DMS79 (cell line): ENCODE results near the gene RABL6.
"Not testable (repeated sequence)": the region's sequence is repeated elsewhere in the genome, so short reads cannot be mapped to it uniquely, and the experiment has no call there.

Experiments
- DNase-seq: peaks from one replicate; lab custom pipeline; 2025; lab: John Stamatoyannopoulos, UW

The RABL6 gene

DNA sequence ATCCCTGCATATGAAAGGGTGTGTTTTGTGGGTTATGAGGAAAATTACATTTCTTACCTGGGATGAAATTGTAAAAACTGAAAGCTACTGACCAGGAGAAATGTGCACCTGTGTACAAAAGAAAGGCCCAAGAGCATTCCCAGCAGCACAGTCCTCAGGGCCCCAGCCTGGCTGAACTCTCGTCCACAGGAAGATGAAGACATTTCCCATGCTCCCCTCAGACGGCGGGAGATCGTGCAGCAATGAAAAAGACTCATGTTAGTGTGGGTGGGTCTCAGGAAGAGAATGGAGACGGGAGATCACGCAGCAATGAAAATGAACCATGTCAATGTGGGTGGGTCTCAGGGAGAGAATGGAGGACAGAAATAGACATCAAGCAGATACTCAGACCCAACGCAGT, 30.8 kb upstream of the RABL6 start:
- no peak for DNase-seq

DNA sequence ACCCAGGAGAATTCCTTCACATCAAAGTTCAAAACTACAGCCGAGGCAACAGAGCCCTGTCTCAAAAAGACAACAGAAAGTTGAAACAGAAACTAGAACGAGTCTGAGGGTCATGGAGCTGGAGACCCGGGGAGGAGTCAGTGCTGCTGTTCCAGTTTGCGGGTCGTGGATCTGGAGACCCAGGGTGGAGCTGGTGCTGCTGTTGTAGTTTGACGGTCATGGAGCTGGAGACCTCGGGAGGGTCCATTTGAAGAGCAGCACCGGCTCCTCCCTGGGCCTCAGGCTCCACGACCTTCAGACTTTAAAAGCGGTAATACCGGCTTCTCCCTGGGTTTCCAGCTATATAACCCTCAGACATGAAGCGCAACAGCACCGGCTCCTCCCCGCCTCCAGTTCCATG, 30.4 kb upstream of the RABL6 start:
- DNase-seq, result no peak

DNA sequence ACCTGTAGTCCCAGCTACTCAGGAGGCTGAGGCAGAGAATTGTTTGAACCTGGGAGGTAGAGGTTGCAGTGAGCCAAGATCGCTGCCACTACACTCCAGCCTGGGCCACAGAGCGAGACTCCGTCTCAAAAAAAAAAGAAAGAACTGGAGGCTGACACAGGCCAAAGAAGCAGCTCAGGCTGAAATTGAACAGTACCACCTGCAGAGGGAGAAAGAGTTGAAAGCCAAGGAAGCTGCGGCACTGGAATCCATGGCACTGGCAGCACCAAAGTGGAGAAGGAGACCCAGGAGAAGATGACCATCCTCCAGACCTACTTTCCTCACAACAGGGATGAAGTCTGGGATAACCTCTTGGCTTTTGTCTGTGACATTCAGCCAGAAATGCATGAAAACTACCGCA, 27.9 kb upstream of the RABL6 start:
- DNase-seq, result no peak

DNA sequence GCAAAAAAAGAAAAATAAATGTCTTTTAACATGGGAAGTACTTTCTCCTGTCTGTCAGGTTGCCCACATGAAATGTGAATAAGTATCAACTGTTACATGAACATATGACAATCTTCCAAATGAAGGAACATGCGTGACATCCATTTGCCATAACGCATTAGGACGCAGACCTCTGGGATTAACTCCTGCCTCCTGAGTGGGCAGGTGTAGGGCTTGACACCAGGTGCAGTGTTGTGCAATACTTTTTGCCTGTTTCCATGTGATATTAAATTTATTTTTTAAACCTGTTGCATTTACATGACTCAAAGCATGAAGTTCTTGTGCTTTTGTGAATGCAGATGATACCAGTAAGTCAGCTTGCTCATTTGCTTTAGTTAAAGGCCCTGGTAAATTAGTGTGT, 25.3 kb upstream of the RABL6 start:
- DNase-seq, result no peak

DNA sequence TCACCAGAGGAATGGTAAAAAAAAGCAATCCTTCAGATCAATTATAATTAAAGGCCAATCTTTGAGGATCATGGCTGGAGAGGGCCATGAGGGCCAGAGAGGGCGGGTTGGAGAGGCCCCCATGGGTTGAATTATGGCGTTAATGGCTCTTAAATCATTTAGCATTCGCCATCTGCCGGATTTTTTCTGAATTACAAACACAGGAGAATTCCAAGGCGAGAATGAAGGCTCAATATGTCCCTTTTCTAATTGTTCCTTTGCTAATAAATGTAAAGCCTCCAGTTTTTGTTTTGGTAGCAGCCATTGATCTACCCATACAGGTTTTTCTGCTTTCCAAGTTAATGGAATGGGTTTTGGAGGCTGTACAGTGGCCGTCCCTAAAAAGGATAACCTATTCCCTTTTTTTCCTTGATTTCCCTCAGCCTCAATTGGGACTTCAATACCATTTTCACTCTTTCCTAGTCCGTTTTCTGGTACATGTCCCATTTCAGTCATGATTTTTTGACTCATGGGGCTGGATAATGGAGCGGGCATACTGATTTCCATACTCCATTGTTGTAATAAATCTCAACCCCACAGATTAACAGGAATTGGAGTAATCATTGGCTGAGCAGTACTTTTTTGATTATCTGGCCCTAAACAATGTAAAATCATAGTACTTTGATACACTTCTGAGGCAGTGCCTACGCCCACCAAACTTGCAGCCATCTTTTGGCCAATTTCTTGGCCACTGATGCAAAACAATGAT, 23.3 kb upstream of the RABL6 start:
- DNase-seq, result no peak

DNA sequence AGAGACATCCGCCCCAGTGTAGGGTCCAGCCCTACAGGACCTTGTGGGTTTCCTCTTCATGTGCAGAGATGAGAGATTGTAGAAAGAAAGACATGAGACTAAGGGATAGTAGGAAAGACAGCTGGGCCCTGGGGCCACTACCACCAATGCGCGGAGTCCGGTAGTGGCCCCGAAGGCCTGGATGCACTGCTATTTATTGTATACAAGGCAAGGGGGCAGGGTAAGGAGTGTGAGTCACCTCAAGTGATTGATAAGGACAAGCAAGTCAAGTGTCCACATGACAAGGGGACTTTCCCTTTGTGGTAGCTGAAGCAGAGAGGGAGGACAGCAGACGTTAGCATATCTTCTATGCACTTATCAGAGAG, 22.8 kb upstream of the RABL6 start:
- no peak for DNase-seq

DNA sequence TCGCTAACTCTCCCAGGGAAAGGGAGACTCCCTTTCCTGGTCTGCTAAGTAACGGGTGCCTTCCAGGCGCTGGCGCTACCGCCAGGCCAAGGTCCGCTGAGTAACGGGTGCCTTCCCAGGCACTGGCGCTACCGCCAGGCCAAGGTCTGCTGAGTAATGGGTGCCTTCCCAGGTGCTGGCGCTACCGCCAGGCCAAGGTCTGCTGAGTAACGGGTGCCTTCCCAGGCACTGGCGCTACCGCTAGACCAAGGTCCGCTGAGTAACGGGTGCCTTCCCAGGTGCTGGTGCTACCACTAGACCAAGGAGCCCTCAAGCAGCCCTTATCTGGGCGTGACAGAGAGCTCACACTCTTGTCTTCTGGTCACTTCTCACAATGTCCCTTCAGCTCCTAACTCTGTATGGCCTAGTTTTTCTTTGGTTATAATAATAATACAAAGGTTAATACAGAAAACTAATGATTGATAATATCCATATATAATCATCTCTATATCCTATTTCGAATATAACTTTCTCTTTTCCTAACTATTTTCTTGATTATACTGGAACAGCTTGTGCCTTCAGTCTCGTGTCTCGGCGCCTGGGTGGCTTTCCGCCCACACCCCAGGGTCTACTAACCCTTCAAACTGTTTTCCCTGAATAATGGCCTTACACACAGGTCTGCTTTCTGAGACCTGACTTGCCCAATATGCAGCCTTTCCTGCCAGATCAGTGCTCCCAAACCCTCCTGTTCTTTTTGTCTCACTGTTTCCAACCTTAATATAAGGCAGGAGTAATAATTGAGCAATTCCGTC, 22.0 kb upstream of the RABL6 start:
- not testable (repeated sequence) for DNase-seq

DNA sequence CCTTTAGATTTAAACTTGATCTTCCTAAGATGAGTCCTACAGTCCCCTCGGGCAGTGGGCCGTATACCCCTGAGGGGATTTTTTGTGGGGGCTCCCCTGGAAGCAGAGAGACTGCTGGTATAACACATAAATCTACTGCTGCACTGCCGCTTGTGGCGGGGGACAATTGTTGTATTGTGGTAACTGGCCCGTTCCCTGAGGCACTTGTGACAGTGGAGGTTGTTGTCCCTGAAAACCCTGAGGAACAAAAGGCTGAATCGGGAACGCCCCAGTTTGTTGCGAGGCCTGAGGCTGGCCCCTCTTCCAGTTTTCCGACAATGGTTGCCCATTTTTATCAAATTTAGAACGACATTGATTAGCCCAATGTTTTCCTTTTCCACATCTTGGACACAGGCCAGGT, 21.3 kb upstream of the RABL6 start:
- no peak for DNase-seq

DNA sequence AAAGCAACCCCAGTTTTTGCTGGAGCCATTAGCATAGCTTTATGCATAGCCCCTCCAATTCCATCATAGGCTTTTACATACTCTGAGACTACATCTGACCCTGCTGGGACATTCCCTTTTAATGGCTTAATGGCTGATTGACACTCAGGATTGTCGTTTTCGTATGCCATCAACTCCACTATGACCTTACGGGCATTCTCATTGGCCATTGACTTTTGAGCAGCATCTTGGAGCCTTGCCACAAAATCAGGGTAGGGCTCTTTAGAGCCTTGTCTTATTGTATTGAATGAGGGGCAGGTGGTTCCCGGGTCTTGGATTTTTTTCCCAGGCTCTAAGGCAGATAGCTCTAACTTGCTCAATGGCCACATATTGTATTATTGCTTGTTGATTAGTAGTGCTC, 20.8 kb upstream of the RABL6 start:
- DNase-seq, result peak; percentile 59

DNA sequence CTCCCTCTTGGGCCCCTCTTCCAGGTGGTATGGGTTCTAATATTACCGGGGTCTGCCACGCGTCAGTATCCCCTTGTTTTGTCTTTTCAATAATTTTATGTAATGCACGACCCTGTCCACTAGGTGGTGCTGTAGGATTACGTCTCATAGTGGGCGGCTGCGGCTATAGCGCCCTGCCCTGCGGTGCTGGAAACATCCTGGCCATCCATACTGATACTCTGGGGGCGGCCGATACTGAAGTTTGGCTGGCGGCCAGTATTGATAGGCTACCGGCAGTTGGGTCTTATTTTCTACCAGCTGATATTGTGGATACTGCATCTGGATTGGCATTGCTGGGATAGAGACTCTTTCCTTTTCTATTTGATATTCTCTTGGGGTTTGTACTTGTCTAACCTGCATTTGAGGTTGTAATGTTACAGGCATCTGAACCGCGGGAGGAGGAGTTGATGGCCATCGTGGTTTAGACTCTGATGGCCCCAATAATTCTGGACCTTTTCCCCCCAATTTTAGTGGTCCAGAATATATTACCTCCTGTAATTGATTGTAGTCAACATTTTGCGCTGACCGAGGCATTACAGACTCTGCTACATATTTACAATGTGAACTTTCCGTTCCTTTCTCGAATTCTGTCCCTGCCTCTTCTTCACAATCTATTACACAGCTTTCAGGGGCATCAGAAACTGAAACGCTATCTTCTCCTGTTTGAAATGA, 19.9 kb upstream of the RABL6 start:
- peak; percentile 56 for DNase-seq

DNA sequence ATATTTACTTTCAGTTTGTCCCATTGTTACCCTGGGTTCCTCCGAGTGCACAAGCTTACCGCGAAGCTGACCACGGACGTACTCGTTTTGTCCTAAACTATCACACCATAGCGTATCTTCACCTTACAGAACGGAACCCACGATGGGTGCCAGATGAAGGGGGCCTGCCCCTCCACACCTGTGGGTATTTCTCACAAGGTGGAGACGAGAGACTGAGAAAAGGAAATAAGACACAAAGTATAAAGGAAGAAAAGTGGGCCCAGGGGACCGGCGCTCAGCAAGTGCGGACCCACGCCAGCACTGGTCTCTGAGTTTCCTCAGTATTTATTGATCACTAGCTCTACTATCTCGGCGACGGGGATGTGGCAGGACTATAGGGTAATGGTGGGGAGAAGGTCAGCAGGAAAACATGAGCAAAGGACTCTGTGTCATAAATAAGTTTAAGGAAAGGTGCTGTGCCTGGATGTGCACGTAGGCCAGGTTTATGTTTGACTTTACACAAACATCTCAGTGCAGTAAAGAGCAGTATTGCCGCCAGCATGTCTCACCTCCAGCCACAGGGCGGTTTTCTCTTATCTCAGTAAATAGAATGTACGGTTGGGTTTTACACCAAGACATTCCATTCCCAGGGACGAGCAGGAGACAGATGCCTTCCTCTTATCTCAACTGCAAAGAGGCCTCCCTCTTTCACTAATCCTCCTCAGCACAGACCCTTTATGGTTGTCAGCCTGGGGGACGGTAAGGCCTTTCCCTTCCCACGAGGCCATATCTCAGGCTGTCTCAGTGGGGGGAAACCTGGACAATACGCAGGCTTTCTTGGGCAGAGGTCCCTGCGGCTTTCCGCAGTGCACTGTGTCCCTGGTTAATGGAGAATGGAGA, 18.9 kb upstream of the RABL6 start:
- not testable (repeated sequence) for DNase-seq

DNA sequence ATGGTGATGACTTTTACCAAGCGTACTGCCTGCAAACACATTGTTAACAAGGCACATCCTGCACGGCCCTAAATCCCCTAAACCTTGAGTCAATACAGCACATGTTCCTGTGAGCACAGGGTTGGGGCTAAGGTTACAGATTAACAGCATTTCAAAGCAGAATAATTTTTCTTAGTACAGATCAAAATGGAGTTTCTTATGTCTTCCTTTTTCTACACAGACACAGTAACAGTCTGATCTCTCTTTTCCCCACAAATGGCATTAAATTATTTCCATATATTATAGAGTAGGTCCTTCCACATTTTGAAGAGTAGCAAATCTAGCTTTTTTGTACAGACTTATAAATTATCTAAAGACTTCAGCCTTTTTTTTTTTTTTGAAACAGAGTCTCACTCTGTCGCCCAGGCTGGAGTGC, 18.2 kb upstream of the RABL6 start:
- no peak for DNase-seq

DNA sequence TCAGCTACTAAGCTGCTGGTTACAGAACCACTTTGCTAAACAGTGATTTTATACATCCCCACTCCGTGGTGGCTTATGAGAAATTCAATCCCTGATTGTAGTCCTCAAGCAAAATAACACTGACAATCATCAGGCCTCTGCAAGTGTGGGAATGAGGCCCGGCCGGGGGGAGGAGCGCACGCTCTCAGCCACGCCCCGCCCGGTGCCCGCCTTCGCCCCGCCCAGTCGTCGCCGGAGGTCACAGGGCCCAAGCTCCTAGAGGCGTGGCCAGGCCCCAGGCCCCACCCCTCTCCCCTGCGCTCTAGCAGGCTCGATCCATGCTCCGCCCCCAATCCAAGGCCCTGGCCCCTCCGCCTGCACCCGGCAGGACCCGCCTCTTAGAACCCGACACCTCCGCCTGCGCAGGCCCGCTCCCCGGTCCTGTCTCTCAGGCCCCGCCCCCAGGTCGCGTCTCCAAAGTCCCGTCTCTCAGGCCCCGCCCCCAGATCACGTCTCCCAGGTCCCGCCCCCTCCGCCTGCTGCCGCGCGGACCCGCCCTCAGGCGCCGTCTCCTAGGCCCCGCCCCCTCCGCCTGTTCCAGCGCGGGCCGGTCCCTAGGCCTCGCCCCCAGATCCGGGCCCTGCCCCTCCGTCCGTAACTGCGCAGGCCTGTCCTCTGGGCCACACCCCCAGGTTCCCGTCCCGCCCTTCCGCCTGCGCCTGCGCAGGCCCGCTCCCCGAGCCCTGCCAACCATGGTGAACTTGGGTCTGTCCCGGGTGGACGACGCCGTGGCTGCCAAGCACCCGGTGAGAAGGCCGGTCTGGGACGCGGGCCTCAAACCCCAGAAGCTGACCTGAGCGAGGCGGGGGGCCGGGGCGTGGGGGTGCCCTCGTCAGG, 16.9 kb upstream of the RABL6 start, which contains the start of gene TMEM141:
Gene TMEM141, plus strand, starts transcription at position 705 of the 876 bp plus-strand sequence. Its CDS starts 27 bp downstream, at position 732.
- DNase-seq, result peak; percentile 98

DNA sequence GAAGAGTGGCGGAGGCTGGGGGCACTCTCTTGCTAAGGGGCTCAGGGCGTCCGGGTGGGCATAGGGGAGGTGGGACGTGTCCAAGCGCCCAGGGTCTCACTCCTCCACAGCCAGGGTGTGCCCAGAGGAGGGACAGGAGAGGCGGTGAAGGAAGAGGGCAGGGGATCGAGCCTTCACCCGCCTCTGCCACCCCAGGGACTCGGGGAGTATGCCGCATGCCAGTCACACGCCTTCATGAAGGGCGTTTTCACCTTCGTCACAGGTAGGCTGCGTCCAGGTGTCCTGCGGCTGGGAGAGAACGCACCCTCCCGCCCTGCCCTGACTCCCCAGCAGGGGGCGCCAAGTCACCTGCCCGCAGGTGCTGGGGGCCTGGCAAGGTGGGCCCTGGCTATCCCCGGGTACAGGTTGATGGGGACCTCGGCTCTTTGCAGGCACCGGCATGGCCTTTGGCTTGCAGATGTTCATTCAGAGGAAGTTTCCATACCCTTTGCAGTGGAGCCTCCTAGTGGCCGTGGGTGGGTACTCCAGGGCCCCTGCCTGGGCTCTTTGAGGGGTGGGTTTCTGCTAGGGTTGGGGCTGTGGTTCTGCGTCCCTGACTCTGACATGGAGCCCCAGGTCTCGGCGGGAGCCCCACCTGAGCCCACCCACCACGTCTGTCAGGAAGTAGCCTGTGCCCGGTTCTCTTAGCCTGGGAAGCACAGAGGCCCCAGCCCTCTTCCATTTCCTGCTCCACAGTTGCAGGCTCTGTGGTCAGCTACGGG, 16.1 kb upstream of the RABL6 start:
- DNase-seq, result peak; percentile 29

DNA sequence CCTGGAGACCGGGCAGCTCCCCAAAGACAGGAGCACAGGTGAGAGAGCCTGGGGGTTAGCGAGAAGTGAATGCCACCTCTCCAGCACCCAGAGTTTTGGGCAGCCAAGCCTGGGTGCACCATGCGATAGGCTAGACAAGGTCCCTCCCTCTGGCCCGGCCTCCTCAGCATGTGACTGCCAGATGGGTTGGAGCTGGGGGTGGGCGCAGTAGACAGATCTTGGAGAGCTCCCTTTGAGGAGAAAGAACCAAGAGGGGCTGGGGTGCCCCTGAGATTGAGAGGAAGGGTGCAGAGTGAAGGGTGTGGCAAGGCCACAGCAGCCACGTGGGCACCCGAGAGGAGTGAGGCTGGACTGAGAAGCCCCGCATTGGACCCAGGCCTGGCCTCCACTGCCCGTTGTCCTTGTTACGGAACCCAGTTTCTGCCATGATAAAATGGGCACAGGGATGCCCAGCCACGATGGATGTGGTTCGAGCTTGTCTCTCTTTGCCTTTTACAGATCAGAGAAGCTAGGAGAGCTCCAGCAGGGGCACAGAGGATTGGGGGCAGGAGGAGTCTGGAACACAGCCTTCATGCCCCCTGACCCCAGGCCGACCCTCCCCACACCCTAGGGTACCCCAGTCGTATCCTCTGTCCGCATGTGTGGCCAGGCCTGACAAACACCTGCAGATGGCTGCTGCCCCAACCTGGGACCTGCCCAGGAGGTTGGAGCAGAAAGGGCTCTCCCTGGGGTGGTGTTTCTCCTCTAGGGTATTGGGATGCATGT, 15.2 kb upstream of the RABL6 start:
- DNase-seq, result no peak

DNA sequence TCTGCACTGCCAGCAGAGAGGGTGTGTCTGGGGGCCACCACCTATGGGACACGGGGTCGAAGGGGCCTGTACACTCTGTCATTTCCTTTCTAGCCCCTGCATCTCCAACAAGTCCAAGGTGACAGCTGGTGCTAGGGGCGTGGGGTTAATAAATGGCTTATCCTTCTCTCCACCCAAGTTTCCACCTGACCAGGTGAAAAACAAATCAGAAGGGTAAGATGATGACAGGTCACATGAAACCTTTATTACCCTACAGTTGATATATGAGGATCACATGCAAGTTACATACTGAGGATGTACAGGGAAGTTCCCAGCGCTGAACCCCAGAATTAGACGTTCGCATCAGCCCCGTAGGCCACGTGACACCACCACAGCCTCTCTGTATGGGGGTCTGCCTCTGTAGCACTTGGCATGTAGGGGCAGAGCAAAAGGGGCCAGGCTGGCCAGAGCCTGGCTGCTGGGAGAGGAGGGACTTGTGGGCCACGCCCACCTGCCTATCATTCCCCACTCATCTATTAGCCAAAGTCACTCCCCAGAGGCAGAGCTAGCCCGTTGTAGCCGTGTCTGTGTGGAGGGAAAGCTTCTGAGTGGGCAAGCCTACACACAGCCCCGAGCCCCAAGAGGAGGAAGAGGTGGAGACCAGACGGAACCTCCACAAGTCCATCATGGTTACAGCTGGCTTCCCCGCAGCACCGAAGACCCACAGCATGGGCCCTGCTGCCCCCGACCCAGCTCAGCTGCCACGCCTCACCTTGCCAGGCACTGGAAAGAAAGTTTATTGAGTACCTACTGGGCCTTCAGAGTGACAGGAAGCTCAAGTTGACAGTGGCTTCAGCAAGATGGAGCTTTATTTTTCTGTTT, 14.4 kb upstream of the RABL6 start:
- DNase-seq, result no peak

DNA sequence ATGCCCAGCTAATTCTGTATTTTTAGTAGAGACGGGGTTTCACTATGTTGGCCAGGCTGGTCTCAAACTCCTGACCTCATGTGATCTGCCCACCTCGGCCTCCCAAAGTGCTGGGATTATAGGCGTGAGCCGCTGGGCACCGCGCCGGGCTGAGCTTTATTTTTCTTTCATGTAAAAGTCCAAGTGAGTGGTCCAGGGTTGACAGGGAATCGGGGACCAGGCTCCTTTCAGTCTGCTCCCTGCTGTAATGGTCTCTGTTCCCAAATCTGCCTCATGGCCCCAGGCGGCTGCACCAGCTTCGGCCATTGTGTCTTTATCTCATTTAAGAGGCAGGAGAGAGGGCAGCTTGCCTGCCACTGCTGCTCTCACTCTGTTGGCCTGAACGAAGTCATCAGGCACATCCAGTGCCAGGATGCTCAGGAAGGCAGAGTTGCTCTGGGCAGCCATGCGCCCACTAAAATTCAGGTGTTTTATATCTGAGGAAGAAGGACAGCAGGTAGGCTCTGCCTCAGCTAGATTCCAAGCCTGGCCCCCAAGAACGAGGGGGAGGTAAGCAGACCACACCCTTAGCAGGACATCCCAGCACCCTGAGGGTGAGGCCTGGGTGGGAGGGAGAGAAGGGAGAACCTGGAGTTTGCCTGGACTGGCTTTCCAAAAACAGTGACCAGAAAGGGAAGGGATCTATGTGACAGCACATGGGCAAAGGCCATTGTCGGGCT, 13.3 kb upstream of the RABL6 start:
- no peak for DNase-seq

DNA sequence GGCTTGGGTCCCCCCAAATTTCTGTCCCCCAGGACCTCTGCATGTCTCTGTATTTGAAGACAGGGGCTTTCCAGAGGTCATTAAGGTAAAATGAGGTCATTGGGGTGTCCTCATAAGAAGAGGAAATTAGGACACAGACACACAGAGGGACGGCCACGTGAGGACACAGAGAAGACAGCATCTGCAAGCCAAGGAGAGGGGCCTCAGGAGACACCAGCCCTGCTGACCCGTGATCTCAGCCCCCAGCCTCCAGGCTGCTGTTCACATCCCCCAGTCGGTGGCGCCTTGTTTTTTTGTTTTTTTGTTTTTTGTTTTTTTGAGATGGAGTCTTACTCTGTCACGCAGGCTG, 12.8 kb upstream of the RABL6 start:
- no peak for DNase-seq
